ENCODE data around the gene PYROXD2. TPM values are rescaled to one million over a fixed set of nuclear protein-coding genes. Genes with fewer than 3 reads are reported as not detected.

The PYROXD2 gene
- total RNA-seq, 1 donor from 2014 or later, result 15.8 TPM

- no peaks in the 10 kb centered on the region for H3K9me3 Mint-ChIP-seq (ENCODE audit: low read depth)
- no peaks in the 10 kb centered on the region for H3K27me3 Mint-ChIP-seq
- peak overlapping the region; percentile 15 for H3K27ac Mint-ChIP-seq
- peaks cover 23% of the 10 kb centered on the region for H3K36me3 Mint-ChIP-seq (ENCODE audit: insufficient read depth)
- no peak for DNase-seq (ENCODE audit: low spot score, unreplicated experiment)
- peaks cover 4% of the 10 kb centered on the region for H3K4me1 Mint-ChIP-seq (ENCODE audit: low read depth)
- no peak for TF ChIP-seq CTCF (IDR thresholded peaks at IDR 0.05; ENCODE audit: unreplicated experiment)
- peak overlapping the region; percentile 44 for H3K4me3 Mint-ChIP-seq (ENCODE audit: low read depth)
These were observed 29.5 kb upstream of the PYROXD2 start for GRCh38 chr10:98444314-98445006.

GRCh38 chr10:98438715-98439114 lies 23.7 kb upstream of the PYROXD2 start:
- DNase-seq (ENCODE audit: low spot score, unreplicated experiment), result no peak
- no peak for TF ChIP-seq CTCF (IDR thresholded peaks at IDR 0.05; ENCODE audit: unreplicated experiment)
- Mint-ChIP-seq H3K27ac (no peak overlapping the region), H3K9me3 (ENCODE audit: low read depth) (no peaks in the 10 kb centered on the region), H3K36me3 (ENCODE audit: insufficient read depth) (peaks cover 47% of the 10 kb centered on the region), H3K4me3 (ENCODE audit: low read depth) (no peak overlapping the region), H3K4me1 (ENCODE audit: low read depth) (no peaks in the 10 kb centered on the region), H3K27me3 (no peaks in the 10 kb centered on the region)

GRCh38 chr10:98436704-98437103 lies 21.7 kb upstream of the PYROXD2 start:
- DNase-seq (ENCODE audit: low spot score, unreplicated experiment), result no peak
- Mint-ChIP-seq H3K27me3 (no peaks in the 10 kb centered on the region), H3K9me3 (ENCODE audit: low read depth) (peaks cover 9% of the 10 kb centered on the region), H3K27ac (no peak overlapping the region), H3K36me3 (ENCODE audit: insufficient read depth) (peaks cover 53% of the 10 kb centered on the region), H3K4me3 (ENCODE audit: low read depth) (no peak overlapping the region), H3K4me1 (ENCODE audit: low read depth) (no peaks in the 10 kb centered on the region)
- TF ChIP-seq CTCF (IDR thresholded peaks at IDR 0.05; ENCODE audit: unreplicated experiment), result no peak

GRCh38 chr10:98435178-98435577 lies 20.2 kb upstream of the PYROXD2 start:
- Mint-ChIP-seq H3K36me3 (ENCODE audit: insufficient read depth) (peaks cover 58% of the 10 kb centered on the region), H3K9me3 (ENCODE audit: low read depth) (peaks cover 9% of the 10 kb centered on the region), H3K4me1 (ENCODE audit: low read depth) (no peaks in the 10 kb centered on the region), H3K27me3 (no peaks in the 10 kb centered on the region), H3K4me3 (ENCODE audit: low read depth) (no peak overlapping the region), H3K27ac (no peak overlapping the region)
- DNase-seq (ENCODE audit: low spot score, unreplicated experiment), result no peak
- TF ChIP-seq CTCF (IDR thresholded peaks at IDR 0.05; ENCODE audit: unreplicated experiment), result no peak

GRCh38 chr10:98433881-98434732 lies 19.1 kb upstream of the PYROXD2 start:
- no peak for DNase-seq (ENCODE audit: low spot score, unreplicated experiment)
- no peak overlapping the region for H3K27ac Mint-ChIP-seq
- no peak overlapping the region for H3K4me3 Mint-ChIP-seq (ENCODE audit: low read depth)
- no peaks in the 10 kb centered on the region for H3K27me3 Mint-ChIP-seq
- no peaks in the 10 kb centered on the region for H3K4me1 Mint-ChIP-seq (ENCODE audit: low read depth)
- H3K9me3 Mint-ChIP-seq (ENCODE audit: low read depth), result peaks cover 9% of the 10 kb centered on the region
- peaks cover 55% of the 10 kb centered on the region for H3K36me3 Mint-ChIP-seq (ENCODE audit: insufficient read depth)
- no peak for TF ChIP-seq CTCF (IDR thresholded peaks at IDR 0.05; ENCODE audit: unreplicated experiment)

Data from progenitor cell of endocrine pancreas (in vitro differentiated cells).